Prostate gland (tissue), 2 donors: ENCODE results near the gene ELP1.

Source experiments
- POLR2A ChIP-seq: fragments of 450-650 bp; IDR thresholded peaks from one replicate; pipeline ENCODE4 v1.6.1; 2016; ENCODE audit warnings: antibody characterized with exemption, mild to moderate bottlenecking
- POLR2AphosphoS5 ChIP-seq: sonication (generic); formaldehyde crosslinking; IDR thresholded peaks from one replicate; pipeline ENCODE4 v1.6.1; 2017; ENCODE audit warnings: antibody characterized with exemption
- TF ChIP-seq, protein P1 (sequence below), 4 experiments: fragments of 200-600 bp in 2 of 4; fragments of 450-650 bp in 2 of 4; sonication (generic) in 2 of 4; IDR thresholded peaks; 1 replicate in 3 of 4; 2 replicates in 1 of 4; pipeline ENCODE4 v1.5.1; 2016 to 2019; ENCODE audit warnings: antibody characterized with exemption in 4 of 4, mild to moderate bottlenecking in 2 of 4, moderate library complexity in 2 of 4

DNA sequence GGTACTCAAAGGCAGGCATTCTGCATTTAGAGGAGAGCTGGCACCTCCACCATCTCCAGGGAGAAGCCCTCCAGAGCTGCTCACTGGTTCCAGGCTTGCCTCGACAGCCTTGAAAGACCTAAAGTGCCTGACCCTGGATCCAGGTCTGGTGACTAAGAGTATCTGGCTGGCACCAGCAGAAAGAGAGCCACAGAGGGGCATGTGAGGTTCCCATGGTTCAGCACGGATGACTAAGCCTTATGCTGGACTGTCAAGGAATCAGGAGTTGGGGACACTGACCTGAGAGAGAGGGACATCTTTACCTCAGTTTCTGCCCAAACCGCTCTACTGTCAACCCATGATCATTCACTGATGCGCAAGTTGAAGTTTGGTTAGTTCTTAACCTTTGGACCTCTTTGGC is 68.9 kb downstream of the ELP1 start:
- TF ChIP-seq, protein P1, sequence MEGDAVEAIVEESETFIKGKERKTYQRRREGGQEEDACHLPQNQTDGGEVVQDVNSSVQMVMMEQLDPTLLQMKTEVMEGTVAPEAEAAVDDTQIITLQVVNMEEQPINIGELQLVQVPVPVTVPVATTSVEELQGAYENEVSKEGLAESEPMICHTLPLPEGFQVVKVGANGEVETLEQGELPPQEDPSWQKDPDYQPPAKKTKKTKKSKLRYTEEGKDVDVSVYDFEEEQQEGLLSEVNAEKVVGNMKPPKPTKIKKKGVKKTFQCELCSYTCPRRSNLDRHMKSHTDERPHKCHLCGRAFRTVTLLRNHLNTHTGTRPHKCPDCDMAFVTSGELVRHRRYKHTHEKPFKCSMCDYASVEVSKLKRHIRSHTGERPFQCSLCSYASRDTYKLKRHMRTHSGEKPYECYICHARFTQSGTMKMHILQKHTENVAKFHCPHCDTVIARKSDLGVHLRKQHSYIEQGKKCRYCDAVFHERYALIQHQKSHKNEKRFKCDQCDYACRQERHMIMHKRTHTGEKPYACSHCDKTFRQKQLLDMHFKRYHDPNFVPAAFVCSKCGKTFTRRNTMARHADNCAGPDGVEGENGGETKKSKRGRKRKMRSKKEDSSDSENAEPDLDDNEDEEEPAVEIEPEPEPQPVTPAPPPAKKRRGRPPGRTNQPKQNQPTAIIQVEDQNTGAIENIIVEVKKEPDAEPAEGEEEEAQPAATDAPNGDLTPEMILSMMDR (IDR thresholded peaks at IDR 0.05), result no peak
- TF ChIP-seq POLR2A (no peak), POLR2AphosphoS5 (no peak)
